Type B pancreatic cell (in vitro differentiated cells): ENCODE data around the gene SLC38A2. TPM values are rescaled to one million over a fixed set of nuclear protein-coding genes. Genes with fewer than 3 reads are reported as not detected.
A peak's percentile ranks its signal among the peaks of the same experiment; 100 is the strongest.

Experiments
- DNase-seq: peaks from one replicate; pipeline ENCODE4 v3.0.0; 2021; ENCODE audit warnings: mixed read lengths; ENCODE audit not compliant: unreplicated experiment; ENCODE audit errors: extremely low spot score
- H3K27ac Mint-ChIP-seq: 2 replicates; pipeline ENCODE4 v1.8.0; 2021; ENCODE audit warnings: mild to moderate bottlenecking, mixed read lengths
- H3K27me3 Mint-ChIP-seq: 2 replicates; pipeline ENCODE4 v1.8.0; 2021; ENCODE audit warnings: mixed read lengths
- H3K36me3 Mint-ChIP-seq: 2 replicates; pipeline ENCODE4 v1.8.0; 2021; ENCODE audit warnings: mixed read lengths
- H3K4me1 Mint-ChIP-seq: one replicate; pipeline ENCODE4 v1.8.0; 2021; ENCODE audit warnings: mixed read lengths; ENCODE audit not compliant: unreplicated experiment
- H3K4me3 Mint-ChIP-seq: 2 replicates; pipeline ENCODE4 v1.8.0; 2021; ENCODE audit warnings: mild to moderate bottlenecking, mixed read lengths
- H3K9me3 Mint-ChIP-seq: 2 replicates; pipeline ENCODE4 v1.8.0; 2021; ENCODE audit warnings: mixed read lengths
- CTCF ChIP-seq: fragments of 200-600 bp; sonication (generic); conservative IDR thresholded peaks from 2 replicates; pipeline ENCODE4 v1.5.0; 2021; ENCODE audit warnings: antibody characterized with exemption, mild to moderate bottlenecking
- total RNA-seq: library from RNA; stranded (reverse); gene quantifications from 2 replicates; pipeline ENCODE4 v1.2.1, GENCODE V29; 2021; ENCODE audit warnings: low replicate concordance

SLC38A2 gene
- total RNA-seq, 1 donor from 2014 or later: 204 TPM

GRCh38 chr12:46358791-46359666, 13.5 kb downstream of the SLC38A2 start:
- Mint-ChIP-seq H3K27me3 (no peaks in the 10 kb centered on the region), H3K27ac (no peak overlapping the region), H3K36me3 (peaks cover 46% of the 10 kb centered on the region), H3K9me3 (no peaks in the 10 kb centered on the region), H3K4me1 (peaks cover 5% of the 10 kb centered on the region), H3K4me3 (no peak overlapping the region)
- TF ChIP-seq CTCF: no peak
- no peak for DNase-seq

- no peaks in the 10 kb centered on the region for H3K9me3 Mint-ChIP-seq
- no peak overlapping the region for H3K4me3 Mint-ChIP-seq
- H3K27me3 Mint-ChIP-seq: no peaks in the 10 kb centered on the region
- TF ChIP-seq CTCF: no peak
- no peak for DNase-seq
- H3K4me1 Mint-ChIP-seq: peaks cover 5% of the 10 kb centered on the region
- H3K36me3 Mint-ChIP-seq: peaks cover 41% of the 10 kb centered on the region
- no peak overlapping the region for H3K27ac Mint-ChIP-seq
These were observed 14.3 kb downstream of the SLC38A2 start for GRCh38 chr12:46358325-46358700.

GRCh38 chr12:46357438-46358324, 14.9 kb downstream of the SLC38A2 start:
- no peak for DNase-seq
- peak overlapping the region; percentile 89 for H3K27ac Mint-ChIP-seq
- H3K4me1 Mint-ChIP-seq: peaks cover 5% of the 10 kb centered on the region
- no peaks in the 10 kb centered on the region for H3K27me3 Mint-ChIP-seq
- H3K4me3 Mint-ChIP-seq: no peak overlapping the region
- peaks cover 34% of the 10 kb centered on the region for H3K36me3 Mint-ChIP-seq
- TF ChIP-seq CTCF: no peak
- H3K9me3 Mint-ChIP-seq: no peaks in the 10 kb centered on the region

- Mint-ChIP-seq H3K27me3 (no peaks in the 10 kb centered on the region), H3K27ac (peak overlapping the region; percentile 89), H3K4me1 (peaks cover 2% of the 10 kb centered on the region), H3K36me3 (peaks cover 27% of the 10 kb centered on the region), H3K9me3 (no peaks in the 10 kb centered on the region), H3K4me3 (no peak overlapping the region)
- DNase-seq: no peak
- no peak for TF ChIP-seq CTCF
These were observed 15.7 kb downstream of the SLC38A2 start for GRCh38 chr12:46356655-46357437.

GRCh38 chr12:46354802-46355199, 17.8 kb downstream of the SLC38A2 start:
- H3K27ac Mint-ChIP-seq: no peak overlapping the region
- no peak for DNase-seq
- no peaks in the 10 kb centered on the region for H3K9me3 Mint-ChIP-seq
- H3K4me3 Mint-ChIP-seq: no peak overlapping the region
- H3K27me3 Mint-ChIP-seq: no peaks in the 10 kb centered on the region
- peaks cover 11% of the 10 kb centered on the region for H3K36me3 Mint-ChIP-seq
- H3K4me1 Mint-ChIP-seq: no peaks in the 10 kb centered on the region
- no peak for TF ChIP-seq CTCF
